22Rv1 (cell line): ENCODE measurements around the gene SERP1.

ENCODE experiments used
- CTCF ChIP-seq: fragments of 450-650 bp; IDR thresholded peaks from 2 replicates; pipeline ENCODE4 v1.5.1; 2017; ENCODE audit warnings: mild to moderate bottlenecking
- ZFX ChIP-seq: fragments of 450-650 bp; IDR thresholded peaks from 2 replicates; pipeline ENCODE4 v1.6.1; 2017; ENCODE audit warnings: antibody characterized with exemption, borderline replicate concordance

GRCh38 chr3:150588027-150588830 is 41.9 kb upstream of the SERP1 start:
- TF ChIP-seq CTCF (no peak), ZFX (no peak)
